AG09319 (cell line): Measurements from ENCODE around the gene THSD4.

Source experiments
- DNase-seq: peaks from one replicate; pipeline ENCODE4 v3.0.0-alpha.2; 2010; ENCODE audit warnings: low read depth; ENCODE audit errors: extremely low read depth
- TF ChIP-seq, protein P1 (sequence below): IDR thresholded peaks from 2 replicates; pipeline ENCODE4 v1.5.1; 2011; ENCODE audit warnings: low read depth, mild to moderate bottlenecking, inconsistent platforms, low read length, moderate library complexity

Gene THSD4

DNA sequence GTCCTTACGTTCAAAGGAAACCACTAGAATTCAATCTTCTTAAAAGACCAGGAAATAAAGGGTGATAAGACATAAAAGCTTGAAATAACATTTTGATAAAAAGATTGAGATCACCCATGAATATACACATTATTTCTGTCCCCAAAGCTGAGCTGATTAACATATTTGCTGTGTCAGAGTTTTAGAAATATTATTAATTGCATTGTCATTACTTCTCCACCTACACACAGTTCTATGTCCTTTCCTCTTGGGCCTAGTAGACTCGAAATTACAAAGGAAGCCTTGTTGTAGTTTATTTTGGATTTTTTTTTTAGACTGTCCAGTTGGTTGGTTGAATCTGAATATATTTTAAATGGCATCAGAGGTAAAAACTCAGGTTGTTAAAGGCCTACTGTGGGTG, 614.0 kb downstream of the THSD4 start:
- no peak for DNase-seq
- TF ChIP-seq, protein P1, sequence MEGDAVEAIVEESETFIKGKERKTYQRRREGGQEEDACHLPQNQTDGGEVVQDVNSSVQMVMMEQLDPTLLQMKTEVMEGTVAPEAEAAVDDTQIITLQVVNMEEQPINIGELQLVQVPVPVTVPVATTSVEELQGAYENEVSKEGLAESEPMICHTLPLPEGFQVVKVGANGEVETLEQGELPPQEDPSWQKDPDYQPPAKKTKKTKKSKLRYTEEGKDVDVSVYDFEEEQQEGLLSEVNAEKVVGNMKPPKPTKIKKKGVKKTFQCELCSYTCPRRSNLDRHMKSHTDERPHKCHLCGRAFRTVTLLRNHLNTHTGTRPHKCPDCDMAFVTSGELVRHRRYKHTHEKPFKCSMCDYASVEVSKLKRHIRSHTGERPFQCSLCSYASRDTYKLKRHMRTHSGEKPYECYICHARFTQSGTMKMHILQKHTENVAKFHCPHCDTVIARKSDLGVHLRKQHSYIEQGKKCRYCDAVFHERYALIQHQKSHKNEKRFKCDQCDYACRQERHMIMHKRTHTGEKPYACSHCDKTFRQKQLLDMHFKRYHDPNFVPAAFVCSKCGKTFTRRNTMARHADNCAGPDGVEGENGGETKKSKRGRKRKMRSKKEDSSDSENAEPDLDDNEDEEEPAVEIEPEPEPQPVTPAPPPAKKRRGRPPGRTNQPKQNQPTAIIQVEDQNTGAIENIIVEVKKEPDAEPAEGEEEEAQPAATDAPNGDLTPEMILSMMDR: no peak

DNA sequence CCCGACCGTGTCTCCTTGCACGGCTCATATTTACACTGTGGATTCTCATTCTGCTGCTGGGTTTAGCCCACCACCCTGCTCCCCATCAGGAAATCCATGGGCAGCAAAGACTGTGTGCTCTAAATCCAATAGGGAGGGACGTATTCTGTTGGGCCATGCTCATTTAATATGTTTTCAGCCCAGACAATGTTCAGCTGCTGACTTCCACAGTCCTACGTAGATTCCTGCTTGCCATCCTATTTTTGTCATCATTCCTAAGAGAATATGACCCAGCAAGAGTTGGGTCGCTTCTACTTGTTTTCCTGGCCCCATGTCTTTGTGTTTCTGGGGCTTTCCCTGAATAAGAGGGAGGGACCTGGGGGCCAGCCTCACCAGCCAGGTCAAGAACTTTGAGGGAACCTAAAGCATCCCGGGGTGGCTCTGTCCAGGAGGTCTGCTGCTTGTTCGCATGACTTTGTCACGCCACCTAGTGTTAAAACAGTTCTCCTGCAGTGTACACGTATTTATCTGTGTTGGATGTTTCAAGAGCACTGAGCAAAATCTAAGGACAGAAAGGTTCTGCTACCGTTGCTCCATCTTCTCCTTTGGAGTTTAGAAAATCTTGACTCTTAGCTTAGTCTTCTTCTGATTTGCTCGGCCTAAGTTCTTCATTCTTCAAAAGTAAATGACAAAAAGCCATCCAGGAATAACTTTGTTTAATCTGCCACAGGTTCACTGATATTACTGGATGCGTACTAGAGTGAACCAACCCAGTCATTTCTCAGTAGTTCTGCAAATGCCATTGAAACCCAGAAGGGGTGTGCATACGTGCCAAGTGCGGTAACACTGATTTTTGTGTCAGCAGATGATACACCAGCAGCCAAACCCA, 615.2 kb downstream of the THSD4 start:
- DNase-seq: no peak
- TF ChIP-seq, protein P1: peak; percentile 77

DNA sequence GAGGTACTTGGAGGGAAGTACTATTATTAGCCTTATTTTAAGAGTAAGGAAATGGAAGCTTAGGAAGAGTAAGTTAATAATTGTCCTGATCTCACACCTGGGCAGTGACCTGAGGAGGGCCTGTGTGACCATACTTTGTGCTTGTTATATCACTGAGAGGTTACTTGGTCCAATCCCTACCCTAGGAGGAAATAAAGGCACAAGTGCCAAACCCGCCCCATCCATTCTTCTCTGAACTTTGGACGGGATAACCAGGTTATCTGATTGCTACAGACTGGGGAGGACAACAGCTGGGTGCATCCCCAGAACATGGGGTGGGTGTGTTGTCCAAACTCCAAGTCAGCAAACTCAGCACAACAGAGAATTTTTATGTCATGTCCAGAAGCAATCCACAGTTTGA, 617.4 kb downstream of the THSD4 start:
- TF ChIP-seq, protein P1: no peak
- DNase-seq: no peak

DNA sequence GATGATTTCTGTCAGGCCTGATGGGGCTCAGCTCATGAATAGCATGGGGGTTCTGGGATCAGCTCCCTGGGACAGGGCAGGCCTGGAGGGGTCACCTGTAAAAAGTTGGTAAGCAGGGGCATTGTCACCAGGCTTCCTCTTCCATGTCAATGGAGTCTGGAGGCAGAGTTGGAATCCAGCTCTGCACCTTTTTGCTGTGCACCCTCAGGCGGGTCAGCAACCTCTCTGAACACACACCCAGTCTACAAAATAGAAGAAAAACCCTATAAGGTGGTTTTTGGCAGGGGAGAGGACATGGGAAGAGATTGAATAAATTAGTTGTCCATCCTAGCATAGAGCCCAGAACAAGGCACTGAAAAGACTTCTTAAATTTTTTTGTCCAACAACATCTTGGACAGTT, 617.9 kb downstream of the THSD4 start:
- TF ChIP-seq, protein P1: no peak

DNA sequence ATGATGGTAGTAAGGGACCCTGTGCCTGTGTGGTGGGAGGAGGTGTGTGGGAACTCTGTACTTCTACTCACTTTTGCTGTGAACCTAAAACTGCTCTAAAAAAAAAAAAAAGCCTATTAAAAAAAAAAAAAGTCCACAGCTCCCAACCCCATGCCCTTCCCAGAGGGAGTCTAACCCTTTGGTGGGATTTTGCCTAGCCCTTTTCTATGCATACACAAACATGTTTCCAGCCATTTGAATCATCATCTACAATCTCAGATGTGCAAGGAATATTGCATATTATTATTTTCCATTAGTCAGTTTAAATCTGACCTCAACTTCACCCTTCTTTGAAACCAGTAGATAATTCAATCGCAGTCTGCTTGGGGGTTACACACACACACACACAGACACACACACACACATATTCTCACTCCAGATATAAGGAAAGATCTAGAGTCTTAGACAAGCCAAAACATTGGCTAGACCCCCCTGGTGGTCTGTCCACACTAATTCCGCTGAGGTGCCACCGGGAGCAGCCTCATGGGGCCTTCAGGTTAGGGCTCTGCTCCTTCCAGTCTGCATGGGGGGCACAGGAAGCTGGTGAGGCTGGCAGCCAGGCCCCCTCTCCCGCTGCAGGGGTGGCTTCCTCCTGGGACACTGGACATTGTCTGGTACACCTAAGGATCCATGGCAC, 619.6 kb downstream of the THSD4 start:
- TF ChIP-seq, protein P1: no peak
- no peak for DNase-seq

More for the DNA sequence above, 617.9 kb downstream of the THSD4 start:
- DNase-seq: no peak

DNA sequence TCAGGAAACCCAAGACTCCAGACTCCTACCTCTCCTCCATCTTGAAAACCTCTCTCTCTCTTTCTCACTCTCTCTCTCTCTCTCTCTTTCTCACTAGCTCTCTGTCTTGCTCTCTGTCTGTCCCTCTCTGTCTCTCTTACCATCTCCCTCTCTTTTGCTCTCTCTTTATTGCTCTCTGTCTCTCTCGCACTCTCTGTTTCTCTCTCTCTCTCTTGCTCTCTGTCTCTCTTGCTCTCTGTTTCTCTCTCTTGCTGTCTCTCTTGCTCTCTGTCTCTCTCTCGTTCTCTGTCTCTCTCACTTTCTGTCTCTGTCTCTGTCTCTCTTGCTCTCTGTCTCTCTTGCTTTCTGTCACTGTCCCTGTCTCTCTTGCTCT, 620.1 kb downstream of the THSD4 start:
- DNase-seq: no peak
- TF ChIP-seq, protein P1: no peak

DNA sequence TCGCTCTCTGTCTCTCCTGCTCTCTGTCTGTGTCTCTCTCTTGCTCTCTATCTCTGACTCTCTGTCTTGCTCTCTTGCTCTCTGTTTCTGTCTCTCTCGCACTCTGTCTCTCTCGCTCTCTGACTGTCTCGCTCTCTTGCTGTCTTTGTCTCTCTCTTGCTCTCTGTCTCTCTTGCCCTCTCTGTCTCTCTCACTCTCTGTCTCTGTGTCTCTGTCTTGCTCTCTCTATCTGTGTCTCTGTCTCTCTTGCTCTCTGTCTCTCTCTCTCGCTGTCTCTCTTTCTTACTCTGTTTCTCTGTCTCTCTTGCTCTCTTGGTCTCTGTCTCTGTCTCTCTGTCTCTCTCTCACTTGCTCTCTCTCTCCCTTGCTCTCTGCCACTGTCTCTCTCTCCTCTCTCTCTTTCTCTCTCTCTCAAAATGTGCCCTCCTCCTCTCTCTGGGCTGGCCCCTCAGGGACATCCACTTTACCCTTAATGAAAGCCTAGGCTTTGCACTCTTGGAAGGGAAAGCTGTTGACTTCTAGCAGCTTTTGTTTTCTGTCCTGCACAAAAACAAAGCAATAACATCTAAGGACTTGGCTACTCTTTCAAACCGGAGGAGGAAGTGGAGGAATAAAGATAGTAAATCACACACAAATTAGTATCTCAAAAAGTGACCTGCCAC, 621.1 kb downstream of the THSD4 start:
- DNase-seq: no peak
- TF ChIP-seq, protein P1: no peak
